Measurements from ENCODE around the gene SH3BP4. TPM values are rescaled to one million over a fixed set of nuclear protein-coding genes. Genes with fewer than 3 reads are reported as not detected.

SH3BP4 gene
- total and polyA plus RNA-seq, 2 of the 13 experiments (the other 11 are each of a cell fraction or from before 2014, with no cell fraction given): 34.6 to 99.1 TPM

- TF ChIP-seq MED8 (CRISPR knock-in tag; IDR thresholded peaks at IDR 0.05; ENCODE audit: insufficient replicate concordance) (peak; percentile 83), SP5 (CRISPR knock-in tag; IDR thresholded peaks at IDR 0.05; ENCODE audit: borderline replicate concordance, low read depth) (peak; percentile 94), KDM4B (CRISPR knock-in tag; IDR thresholded peaks at IDR 0.05) (peak; percentile 70; the same call in 1 of the 2 replicates), ZNF230 (CRISPR knock-in tag; IDR thresholded peaks at IDR 0.05) (peak; percentile 51; the same call in 1 of the 2 replicates), STAT5B (CRISPR knock-in tag; IDR thresholded peaks at IDR 0.05) (peak; percentile 11; the same call in 1 of the 2 replicates), ZKSCAN5 (CRISPR knock-in tag; IDR thresholded peaks at IDR 0.05) (no peak), ZBTB33 (CRISPR knock-in tag; IDR thresholded peaks at IDR 0.05) (peak; percentile 92), TCF7L2 (IDR thresholded peaks at IDR 0.05; ENCODE audit: low read depth, low read length) (no peak; the same call in 1 of the 2 replicates), KMT2B (CRISPR knock-in tag; IDR thresholded peaks at IDR 0.05) (peak; percentile 76), ZNF670 (CRISPR knock-in tag; IDR thresholded peaks at IDR 0.05; ENCODE audit: borderline replicate concordance) (peak; percentile 82; the same call in 1 of the 2 replicates), NR0B2 (CRISPR knock-in tag; IDR thresholded peaks at IDR 0.05) (peak; percentile 93), PHF21A (CRISPR knock-in tag; IDR thresholded peaks at IDR 0.05) (peak; percentile 99), MEIS2 (CRISPR knock-in tag; IDR thresholded peaks at IDR 0.05) (peak; percentile 72), GATAD1 (CRISPR knock-in tag; IDR thresholded peaks at IDR 0.05) (peak; percentile 75), AGO2 (optimal IDR thresholded peaks at IDR 0.05; ENCODE audit: low read depth, low read length) (no peak), ZMAT3 (CRISPR knock-in tag; conservative IDR thresholded peaks at IDR 0.05) (peak; percentile 98), UBTF (CRISPR knock-in tag; IDR thresholded peaks at IDR 0.05) (peak; percentile 96), ZNF205 (CRISPR knock-in tag; IDR thresholded peaks at IDR 0.05) (peak; percentile 86)
- TF ChIP-seq, protein P1, sequence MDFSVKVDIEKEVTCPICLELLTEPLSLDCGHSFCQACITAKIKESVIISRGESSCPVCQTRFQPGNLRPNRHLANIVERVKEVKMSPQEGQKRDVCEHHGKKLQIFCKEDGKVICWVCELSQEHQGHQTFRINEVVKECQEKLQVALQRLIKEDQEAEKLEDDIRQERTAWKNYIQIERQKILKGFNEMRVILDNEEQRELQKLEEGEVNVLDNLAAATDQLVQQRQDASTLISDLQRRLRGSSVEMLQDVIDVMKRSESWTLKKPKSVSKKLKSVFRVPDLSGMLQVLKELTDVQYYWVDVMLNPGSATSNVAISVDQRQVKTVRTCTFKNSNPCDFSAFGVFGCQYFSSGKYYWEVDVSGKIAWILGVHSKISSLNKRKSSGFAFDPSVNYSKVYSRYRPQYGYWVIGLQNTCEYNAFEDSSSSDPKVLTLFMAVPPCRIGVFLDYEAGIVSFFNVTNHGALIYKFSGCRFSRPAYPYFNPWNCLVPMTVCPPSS (IDR thresholded peaks at IDR 0.05): no peak
- TF ChIP-seq, protein P2, sequence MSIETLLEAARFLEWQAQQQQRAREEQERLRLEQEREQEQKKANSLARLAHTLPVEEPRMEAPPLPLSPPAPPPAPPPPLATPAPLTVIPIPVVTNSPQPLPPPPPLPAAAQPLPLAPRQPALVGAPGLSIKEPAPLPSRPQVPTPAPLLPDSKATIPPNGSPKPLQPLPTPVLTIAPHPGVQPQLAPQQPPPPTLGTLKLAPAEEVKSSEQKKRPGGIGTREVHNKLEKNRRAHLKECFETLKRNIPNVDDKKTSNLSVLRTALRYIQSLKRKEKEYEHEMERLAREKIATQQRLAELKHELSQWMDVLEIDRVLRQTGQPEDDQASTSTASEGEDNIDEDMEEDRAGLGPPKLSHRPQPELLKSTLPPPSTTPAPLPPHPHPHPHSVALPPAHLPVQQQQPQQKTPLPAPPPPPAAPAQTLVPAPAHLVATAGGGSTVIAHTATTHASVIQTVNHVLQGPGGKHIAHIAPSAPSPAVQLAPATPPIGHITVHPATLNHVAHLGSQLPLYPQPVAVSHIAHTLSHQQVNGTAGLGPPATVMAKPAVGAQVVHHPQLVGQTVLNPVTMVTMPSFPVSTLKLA (IDR thresholded peaks at IDR 0.05): peak; percentile 93
- TF ChIP-seq, protein P3, sequence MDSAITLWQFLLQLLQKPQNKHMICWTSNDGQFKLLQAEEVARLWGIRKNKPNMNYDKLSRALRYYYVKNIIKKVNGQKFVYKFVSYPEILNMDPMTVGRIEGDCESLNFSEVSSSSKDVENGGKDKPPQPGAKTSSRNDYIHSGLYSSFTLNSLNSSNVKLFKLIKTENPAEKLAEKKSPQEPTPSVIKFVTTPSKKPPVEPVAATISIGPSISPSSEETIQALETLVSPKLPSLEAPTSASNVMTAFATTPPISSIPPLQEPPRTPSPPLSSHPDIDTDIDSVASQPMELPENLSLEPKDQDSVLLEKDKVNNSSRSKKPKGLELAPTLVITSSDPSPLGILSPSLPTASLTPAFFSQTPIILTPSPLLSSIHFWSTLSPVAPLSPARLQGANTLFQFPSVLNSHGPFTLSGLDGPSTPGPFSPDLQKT (CRISPR knock-in tag; IDR thresholded peaks at IDR 0.05; ENCODE audit: borderline replicate concordance): no peak
Measured at GRCh38 chr2:235005603-235006259, 53.9 kb downstream of the SH3BP4 start (continued).

Data from HepG2 (cell line).